OCI-LY7 (cell line): ENCODE measurements around the gene RBM39. TPM values are rescaled to one million over a fixed set of nuclear protein-coding genes. Genes with fewer than 3 reads are reported as not detected.

Experiments used
- BruUV-seq: library from RNA; stranded (reverse); fragments of 400-500 nt; replicated peaks from 2 replicates; lab custom pipeline; 2021; lab: Mats Ljungman, UMichigan
- CTCF ChIA-PET: fragments of 300-600 bp; sonication (Branson Sonifier 250); formaldehyde crosslinking; loops from one replicate; lab custom pipeline; 2022; ENCODE audit warnings: antibody characterized with exemption; ENCODE audit not compliant: unreplicated experiment; lab: Charles Lee
- POLR2A ChIA-PET: fragments of 300-600 bp; sonication (Branson Sonifier 250); formaldehyde crosslinking; loops from one replicate; lab custom pipeline; 2022; ENCODE audit warnings: antibody characterized with exemption; lab: Charles Lee
- DNase-seq: peaks from one replicate; pipeline ENCODE4 v3.0.0-alpha.2; 2015; ENCODE audit warnings: low spot score
- H2AFZ ChIP-seq: fragments of 200-600 bp; sonication (generic), shearing (Covaris generic); 2 replicates; pipeline ENCODE4 v1.6.1; 2014; ENCODE audit warnings: mild to moderate bottlenecking, antibody characterized with exemption, low read length, moderate library complexity
- H3K27ac ChIP-seq: fragments of 200-600 bp; sonication (generic); 2 replicates; pipeline ENCODE4 v1.5.1; 2014; ENCODE audit warnings: mixed run types, low read depth, mild to moderate bottlenecking, moderate library complexity, low read length, inconsistent platforms; ENCODE audit not compliant: poor library complexity, severe bottlenecking
- H3K36me3 ChIP-seq: fragments of 200-600 bp; sonication (generic); 2 replicates; pipeline ENCODE4 v1.6.1; 2014; ENCODE audit warnings: mild to moderate bottlenecking, antibody characterized with exemption, low read length, moderate library complexity, mixed read lengths; ENCODE audit not compliant: insufficient read depth
- H3K4me1 ChIP-seq: fragments of 200-600 bp; sonication (generic); 2 replicates; pipeline ENCODE4 v1.5.1; 2014; ENCODE audit warnings: mild to moderate bottlenecking, low read length; ENCODE audit not compliant: insufficient read depth, poor library complexity, severe bottlenecking
- H3K4me2 ChIP-seq: fragments of 200-600 bp; sonication (generic); 2 replicates; pipeline ENCODE4 v1.6.1; 2014; ENCODE audit warnings: mild to moderate bottlenecking, low read length
- H3K4me3 ChIP-seq: fragments of 200-600 bp; sonication (generic); 2 replicates; pipeline ENCODE4 v1.5.1; 2014; ENCODE audit warnings: mild to moderate bottlenecking, low read depth, low read length; ENCODE audit not compliant: poor library complexity, severe bottlenecking
- H3K79me2 ChIP-seq: fragments of 200-600 bp; sonication (generic); 2 replicates; pipeline ENCODE4 v1.6.1; 2016; ENCODE audit warnings: low read depth, mild to moderate bottlenecking, low read length, moderate library complexity, mixed read lengths; ENCODE audit not compliant: insufficient read depth
- H3K9me2 ChIP-seq: fragments of 200-600 bp; sonication (generic); 2 replicates; pipeline ENCODE4 v1.6.1; 2016; ENCODE audit warnings: mild to moderate bottlenecking, low read length, mixed read lengths; ENCODE audit not compliant: insufficient read depth
- H3K9me3 ChIP-seq: fragments of 200-600 bp; sonication (generic); 2 replicates; pipeline ENCODE4 v1.6.1; 2014; ENCODE audit warnings: mild to moderate bottlenecking, mixed run types, low read length, mixed read lengths
- H4K20me1 ChIP-seq: fragments of 200-600 bp; sonication (generic); 2 replicates; pipeline ENCODE4 v1.6.1; 2014; ENCODE audit warnings: mild to moderate bottlenecking, antibody characterized with exemption, low read length, moderate library complexity, mixed read lengths; ENCODE audit not compliant: insufficient read depth
- EZH2phosphoT487 ChIP-seq: fragments of 200-600 bp; sonication (generic); IDR thresholded peaks from 2 replicates; pipeline ENCODE4 v1.6.1; 2018; ENCODE audit warnings: low read depth, borderline replicate concordance, mild to moderate bottlenecking, mixed run types, antibody characterized with exemption, low read length, moderate library complexity, mixed read lengths
- intact Hi-C: fragments of 100-400 bp; cut with micrococcal nuclease; formaldehyde crosslinking; loops from one replicate; pipeline ENCODE4 v1.10.0; 2022; ENCODE audit not compliant: unreplicated experiment
- total RNA-seq, 2 experiments: library from RNA; depleted of rRNA in 1 of 2; stranded (reverse); fragments of >200 nt in 1 of 2; shearing (Covaris generic) in 1 of 2; gene quantifications; 2 replicates each; pipeline ENCODE4 v1.2.3, GENCODE V29; 2014 to 2022
- TF ChIP-seq, protein P1 (sequence below): fragments of 200-600 bp; sonication (generic); conservative IDR thresholded peaks from 2 replicates; pipeline ENCODE4 v1.5.1; 2014; ENCODE audit warnings: mild to moderate bottlenecking, antibody characterized with exemption, low read length, moderate library complexity, mixed read lengths

Gene RBM39
- total RNA-seq, 2 experiments from 2014 or later: 346 to 431 TPM

- H3K9me2 ChIP-seq: no peaks in the 10 kb centered on the region
- no peaks in the 10 kb centered on the region for H3K9me3 ChIP-seq
- peak overlapping the region; percentile 96 for H3K27ac ChIP-seq
- ChIA-PET CTCF (interaction anchor here (1.6 kb wide), 1 partner anchor 25 kb away, joined by 7 read pairs; no protein-coding TSS in a partner anchor), POLR2A (interaction anchor here (0.6 to 4.0 kb wide), 16 partner anchors 9 to 210 kb away, joined by 3 to 76 read pairs (median 5); partner anchors contain the start of genes PHF20, SCAND1 and SPAG4)
- H3K79me2 ChIP-seq: peaks cover 47% of the 10 kb centered on the region
- peak; percentile 26 for DNase-seq
- peak overlapping the region; percentile 87 for H3K4me3 ChIP-seq
- intact Hi-C loops: loop anchor here (5.0 kb wide), 2 partner anchors 82 to 208 kb away; partner anchors contain the start of genes CPNE1, RBM12 and SCAND1
- TF ChIP-seq, protein P1, sequence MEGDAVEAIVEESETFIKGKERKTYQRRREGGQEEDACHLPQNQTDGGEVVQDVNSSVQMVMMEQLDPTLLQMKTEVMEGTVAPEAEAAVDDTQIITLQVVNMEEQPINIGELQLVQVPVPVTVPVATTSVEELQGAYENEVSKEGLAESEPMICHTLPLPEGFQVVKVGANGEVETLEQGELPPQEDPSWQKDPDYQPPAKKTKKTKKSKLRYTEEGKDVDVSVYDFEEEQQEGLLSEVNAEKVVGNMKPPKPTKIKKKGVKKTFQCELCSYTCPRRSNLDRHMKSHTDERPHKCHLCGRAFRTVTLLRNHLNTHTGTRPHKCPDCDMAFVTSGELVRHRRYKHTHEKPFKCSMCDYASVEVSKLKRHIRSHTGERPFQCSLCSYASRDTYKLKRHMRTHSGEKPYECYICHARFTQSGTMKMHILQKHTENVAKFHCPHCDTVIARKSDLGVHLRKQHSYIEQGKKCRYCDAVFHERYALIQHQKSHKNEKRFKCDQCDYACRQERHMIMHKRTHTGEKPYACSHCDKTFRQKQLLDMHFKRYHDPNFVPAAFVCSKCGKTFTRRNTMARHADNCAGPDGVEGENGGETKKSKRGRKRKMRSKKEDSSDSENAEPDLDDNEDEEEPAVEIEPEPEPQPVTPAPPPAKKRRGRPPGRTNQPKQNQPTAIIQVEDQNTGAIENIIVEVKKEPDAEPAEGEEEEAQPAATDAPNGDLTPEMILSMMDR: no peak
- TF ChIP-seq EZH2phosphoT487: no peak
- H3K36me3 ChIP-seq: peaks cover 31% of the 10 kb centered on the region
- BruUV-seq: no TSS peak
- H3K4me1 ChIP-seq: peaks cover 34% of the 10 kb centered on the region
- H3K4me2 ChIP-seq: peak overlapping the region; percentile 96
- peak overlapping the region; percentile 56; the same call in 1 of the 2 replicates for H2AFZ ChIP-seq
- peaks cover 20% of the 10 kb centered on the region for H4K20me1 ChIP-seq
These were observed 1.8 kb upstream of the RBM39 start for GRCh38 chr20:35743693-35744491.

- TF ChIP-seq EZH2phosphoT487: no peak
- TF ChIP-seq, protein P1: no peak
- peak overlapping the region; percentile 96 for H3K4me2 ChIP-seq
- peak overlapping the region; percentile 96 for H3K27ac ChIP-seq
- H3K9me2 ChIP-seq: no peaks in the 10 kb centered on the region
- H3K36me3 ChIP-seq: peaks cover 40% of the 10 kb centered on the region
- H3K9me3 ChIP-seq: no peaks in the 10 kb centered on the region
- peak overlapping the region; percentile 87 for H3K4me3 ChIP-seq
- peaks cover 30% of the 10 kb centered on the region for H4K20me1 ChIP-seq
- ChIA-PET CTCF (interaction anchor here (0.6 to 1.6 kb wide), 3 partner anchors 25 to 465 kb away, joined by 3 to 7 read pairs (median 5); no protein-coding TSS in a partner anchor), POLR2A (interaction anchor here (0.6 to 4.0 kb wide), 22 partner anchors 8 to 380 kb away, joined by 3 to 76 read pairs (median 4); partner anchors contain the start of genes PHF20, SCAND1 and SPAG4)
- peak; percentile 87 for DNase-seq
- BruUV-seq: TSS peak; percentile 99
- peaks cover 42% of the 10 kb centered on the region for H3K4me1 ChIP-seq
- peaks cover 56% of the 10 kb centered on the region for H3K79me2 ChIP-seq
- peak overlapping the region; percentile 13; the same call in 1 of the 2 replicates for H2AFZ ChIP-seq
- intact Hi-C loops: loop anchor here (1.0 to 5.0 kb wide), 4 partner anchors 25 to 209 kb away; partner anchors contain the start of genes CPNE1, PHF20, RBM12 and SCAND1
These were observed 872 bp upstream of the RBM39 start for GRCh38 chr20:35742741-35743523.
